ENCODE measurements around the gene TENM3. TPM values are rescaled to one million over a fixed set of nuclear protein-coding genes. Genes with fewer than 3 reads are reported as not detected.

The TENM3 gene
- total and polyA plus RNA-seq, 2 experiments from 2014 or later: 16.1 to 70.9 TPM

GRCh38 chr4:182655340-182655739 is 412.1 kb downstream of the TENM3 start:
- Histone ChIP-seq H2AFZ (no peak overlapping the region), H3K27ac (no peak overlapping the region), H3K4me2 (no peak overlapping the region), H3K27me3 (no peaks in the 10 kb centered on the region), H3K9me3 (ENCODE audit: low read depth) (no peaks in the 10 kb centered on the region), H4K20me1 (ENCODE audit: insufficient read depth, poor library complexity, severe bottlenecking) (no peaks in the 10 kb centered on the region), H3K36me3 (replicated peaks; ENCODE audit: insufficient read depth, low read depth) (no peaks in the 10 kb centered on the region), H3K4me1 (ENCODE audit: insufficient read depth) (no peaks in the 10 kb centered on the region), H3K79me2 (no peaks in the 10 kb centered on the region), H3K4me3 (no peak overlapping the region), H3K9me2 (replicated peaks; ENCODE audit: insufficient read depth) (no peaks in the 10 kb centered on the region)
- TF ChIP-seq CTCF (IDR thresholded peaks at IDR 0.05; ENCODE audit: poor library complexity) (no peak), EZH2 (IDR thresholded peaks at IDR 0.05; ENCODE audit: borderline replicate concordance) (no peak), EZH2phosphoT487 (IDR thresholded peaks at IDR 0.05; ENCODE audit: low read depth, severe bottlenecking, unreplicated experiment) (no peak)
- DNase-seq (ENCODE audit: low spot score): no peak
- 95% methylated on average over 7 of the region's 7 CpGs for WGBS (ENCODE audit: low lambda C conversion rate, missing lambda C conversion rate)

- Histone ChIP-seq H3K27me3 (no peaks in the 10 kb centered on the region), H3K9me2 (replicated peaks; ENCODE audit: insufficient read depth) (no peaks in the 10 kb centered on the region), H3K79me2 (no peaks in the 10 kb centered on the region), H2AFZ (no peak overlapping the region), H3K4me2 (no peak overlapping the region), H3K9me3 (ENCODE audit: low read depth) (no peaks in the 10 kb centered on the region), H3K36me3 (replicated peaks; ENCODE audit: insufficient read depth, low read depth) (no peaks in the 10 kb centered on the region), H3K4me3 (no peak overlapping the region), H3K4me1 (ENCODE audit: insufficient read depth) (no peaks in the 10 kb centered on the region), H3K27ac (no peak overlapping the region), H4K20me1 (ENCODE audit: insufficient read depth, poor library complexity, severe bottlenecking) (no peaks in the 10 kb centered on the region)
- WGBS (ENCODE audit: low lambda C conversion rate, missing lambda C conversion rate): 65% methylated on average over 2 of the region's 2 CpGs
- TF ChIP-seq EZH2phosphoT487 (IDR thresholded peaks at IDR 0.05; ENCODE audit: low read depth, severe bottlenecking, unreplicated experiment) (no peak), CTCF (IDR thresholded peaks at IDR 0.05; ENCODE audit: poor library complexity) (no peak), EZH2 (IDR thresholded peaks at IDR 0.05; ENCODE audit: borderline replicate concordance) (no peak)
- DNase-seq (ENCODE audit: low spot score): no peak
These were observed 419.3 kb downstream of the TENM3 start for GRCh38 chr4:182662551-182662950.

- H3K27ac ChIP-seq: no peak overlapping the region
- 32% methylated on average over 3 of the region's 3 CpGs for WGBS (ENCODE audit: low lambda C conversion rate, missing lambda C conversion rate)
- TF ChIP-seq EZH2 (IDR thresholded peaks at IDR 0.05; ENCODE audit: borderline replicate concordance) (no peak), CTCF (IDR thresholded peaks at IDR 0.05; ENCODE audit: poor library complexity) (no peak), EZH2phosphoT487 (IDR thresholded peaks at IDR 0.05; ENCODE audit: low read depth, severe bottlenecking, unreplicated experiment) (no peak)
- no peaks in the 10 kb centered on the region for H3K9me2 ChIP-seq (replicated peaks; ENCODE audit: insufficient read depth)
- no peaks in the 10 kb centered on the region for H3K4me1 ChIP-seq (ENCODE audit: insufficient read depth)
- H3K4me2 ChIP-seq: peak overlapping the region; percentile 15
- H3K36me3 ChIP-seq (replicated peaks; ENCODE audit: insufficient read depth, low read depth): no peaks in the 10 kb centered on the region
- H3K27me3 ChIP-seq: no peaks in the 10 kb centered on the region
- H4K20me1 ChIP-seq (ENCODE audit: insufficient read depth, poor library complexity, severe bottlenecking): no peaks in the 10 kb centered on the region
- H3K4me3 ChIP-seq: no peak overlapping the region
- no peaks in the 10 kb centered on the region for H3K9me3 ChIP-seq (ENCODE audit: low read depth)
- DNase-seq (ENCODE audit: low spot score): no peak
- no peak overlapping the region for H2AFZ ChIP-seq
- H3K79me2 ChIP-seq: no peaks in the 10 kb centered on the region
These were observed 428.0 kb downstream of the TENM3 start for GRCh38 chr4:182671231-182671630.

GRCh38 chr4:182671749-182672148 is 428.5 kb downstream of the TENM3 start:
- H2AFZ ChIP-seq: no peak overlapping the region
- DNase-seq (ENCODE audit: low spot score): no peak
- WGBS (ENCODE audit: low lambda C conversion rate, missing lambda C conversion rate): 49% methylated on average over 5 of the region's 5 CpGs

More at GRCh38 chr4:182671749-182672148, 428.5 kb downstream of the TENM3 start:
- TF ChIP-seq EZH2 (IDR thresholded peaks at IDR 0.05; ENCODE audit: borderline replicate concordance) (no peak), CTCF (IDR thresholded peaks at IDR 0.05; ENCODE audit: poor library complexity) (no peak), EZH2phosphoT487 (IDR thresholded peaks at IDR 0.05; ENCODE audit: low read depth, severe bottlenecking, unreplicated experiment) (no peak)
- Histone ChIP-seq H4K20me1 (ENCODE audit: insufficient read depth, poor library complexity, severe bottlenecking) (no peaks in the 10 kb centered on the region), H3K4me1 (ENCODE audit: insufficient read depth) (no peaks in the 10 kb centered on the region), H3K4me2 (peak overlapping the region; percentile 15), H3K27ac (no peak overlapping the region), H3K79me2 (no peaks in the 10 kb centered on the region), H3K9me2 (replicated peaks; ENCODE audit: insufficient read depth) (no peaks in the 10 kb centered on the region), H3K9me3 (ENCODE audit: low read depth) (no peaks in the 10 kb centered on the region), H3K27me3 (no peaks in the 10 kb centered on the region), H3K36me3 (replicated peaks; ENCODE audit: insufficient read depth, low read depth) (no peaks in the 10 kb centered on the region), H3K4me3 (no peak overlapping the region)

All from hepatocyte (in vitro differentiated cells).